Measurements from ENCODE around the gene GASK1B.

The GASK1B gene

DNA sequence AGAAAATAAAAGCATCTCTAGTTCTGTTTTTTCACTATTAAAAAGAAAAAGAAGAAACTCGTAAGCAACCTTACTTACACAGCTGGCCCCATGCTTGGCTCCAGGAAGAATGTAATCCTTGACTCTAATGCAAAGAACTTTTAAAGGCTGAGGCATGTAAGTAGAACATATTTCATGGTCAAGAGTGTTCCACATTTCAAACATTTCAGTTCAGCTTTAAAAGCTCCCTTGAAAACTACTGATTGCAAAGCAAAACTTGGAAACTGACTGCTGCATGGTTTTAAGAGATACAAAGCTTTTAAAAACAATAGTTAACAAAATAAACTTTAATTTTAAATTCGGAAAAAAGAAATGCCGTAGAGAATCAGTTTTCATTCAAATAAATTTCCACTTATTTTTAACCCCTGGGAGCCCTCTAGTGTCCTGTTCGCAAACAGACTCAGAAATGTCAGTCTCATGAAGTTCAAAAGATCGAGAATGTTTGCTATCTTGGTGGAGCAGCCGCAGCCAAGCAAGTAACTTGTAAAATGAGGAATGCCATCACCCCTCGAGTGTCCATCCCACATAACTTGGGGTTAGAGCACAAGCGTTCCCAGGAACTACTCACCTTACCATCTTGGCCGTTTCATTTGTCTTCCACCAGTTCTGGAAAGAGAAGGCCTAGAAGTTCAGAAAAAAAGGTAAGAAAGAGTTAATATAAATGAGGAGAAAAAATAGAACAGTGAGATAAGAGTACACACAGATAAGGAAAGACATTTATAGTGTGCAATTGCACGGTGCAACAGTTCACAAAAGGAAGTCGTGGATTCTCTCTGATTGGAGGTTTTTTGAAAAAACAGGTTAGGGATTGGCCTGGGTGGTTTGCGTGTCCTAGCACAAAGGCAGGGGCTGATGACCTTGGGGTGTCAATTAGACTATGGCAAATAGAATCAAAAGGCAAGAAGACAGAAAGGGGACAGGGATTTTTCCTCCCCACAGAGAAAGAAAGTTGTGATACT is at the start of gene GASK1B:
Gene GASK1B, minus strand, starts transcription at position 765 of the 998 bp plus-strand sequence. CDS start 1,650 bp downstream, outside the sequence.
- Mint-ChIP-seq H3K4me3 (no peak within 1 kb of the TSS), H3K27me3 (peaks cover 23% of the 10 kb centered on the region), H3K36me3 (no peaks in the 10 kb centered on the region), H3K4me1 (ENCODE audit: low read depth) (peaks cover 3% of the 10 kb centered on the region), H3K27ac (no peak within 1 kb of the TSS), H3K9me3 (ENCODE audit: low read depth) (no peaks in the 10 kb centered on the region)

GRCh38 chr4:158219623-158220022 is 46.8 kb upstream of the GASK1B start:
- no peaks in the 10 kb centered on the region for H3K9me3 Mint-ChIP-seq (ENCODE audit: low read depth)
- no peaks in the 10 kb centered on the region for H3K36me3 Mint-ChIP-seq
- H3K4me3 Mint-ChIP-seq: no peak overlapping the region
- H3K4me1 Mint-ChIP-seq (ENCODE audit: low read depth): no peaks in the 10 kb centered on the region
- peaks cover 5% of the 10 kb centered on the region for H3K27me3 Mint-ChIP-seq
- H3K27ac Mint-ChIP-seq: no peak overlapping the region

DNA sequence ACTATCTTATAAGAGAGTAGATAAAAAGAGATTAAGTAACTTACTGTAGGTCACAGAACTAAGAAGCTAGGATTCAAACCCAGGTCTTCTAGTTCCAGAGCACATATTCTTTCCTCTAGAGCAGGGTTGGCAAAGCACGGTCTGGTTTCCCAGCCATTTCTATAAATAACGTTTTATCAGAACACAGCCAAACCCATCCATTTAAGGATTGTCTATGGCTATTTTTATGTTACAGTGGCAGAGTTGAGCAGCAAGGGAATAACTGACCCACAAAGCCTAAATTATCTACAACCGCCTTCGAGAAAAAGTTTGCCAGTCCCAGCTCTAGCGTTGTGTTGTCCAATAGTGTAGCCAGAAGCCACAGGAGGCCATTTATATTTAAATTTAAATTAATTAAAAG is 44.9 kb upstream of the GASK1B start:
- Mint-ChIP-seq H3K27ac (no peak overlapping the region), H3K27me3 (peaks cover 10% of the 10 kb centered on the region), H3K9me3 (ENCODE audit: low read depth) (no peaks in the 10 kb centered on the region), H3K4me3 (no peak overlapping the region), H3K4me1 (ENCODE audit: low read depth) (no peaks in the 10 kb centered on the region), H3K36me3 (no peaks in the 10 kb centered on the region)

GRCh38 chr4:158214856-158215255 is 42.0 kb upstream of the GASK1B start:
- Mint-ChIP-seq H3K4me1 (ENCODE audit: low read depth) (peaks cover 12% of the 10 kb centered on the region), H3K9me3 (ENCODE audit: low read depth) (no peaks in the 10 kb centered on the region), H3K27ac (no peak overlapping the region), H3K27me3 (peaks cover 16% of the 10 kb centered on the region), H3K36me3 (no peaks in the 10 kb centered on the region), H3K4me3 (no peak overlapping the region)

- peaks cover 16% of the 10 kb centered on the region for H3K27me3 Mint-ChIP-seq
- no peaks in the 10 kb centered on the region for H3K36me3 Mint-ChIP-seq
- no peaks in the 10 kb centered on the region for H3K9me3 Mint-ChIP-seq (ENCODE audit: low read depth)
- H3K4me3 Mint-ChIP-seq: no peak overlapping the region
- peaks cover 16% of the 10 kb centered on the region for H3K4me1 Mint-ChIP-seq (ENCODE audit: low read depth)
- H3K27ac Mint-ChIP-seq: no peak overlapping the region
Measured at GRCh38 chr4:158213466-158213865, 40.6 kb upstream of the GASK1B start.

DNA sequence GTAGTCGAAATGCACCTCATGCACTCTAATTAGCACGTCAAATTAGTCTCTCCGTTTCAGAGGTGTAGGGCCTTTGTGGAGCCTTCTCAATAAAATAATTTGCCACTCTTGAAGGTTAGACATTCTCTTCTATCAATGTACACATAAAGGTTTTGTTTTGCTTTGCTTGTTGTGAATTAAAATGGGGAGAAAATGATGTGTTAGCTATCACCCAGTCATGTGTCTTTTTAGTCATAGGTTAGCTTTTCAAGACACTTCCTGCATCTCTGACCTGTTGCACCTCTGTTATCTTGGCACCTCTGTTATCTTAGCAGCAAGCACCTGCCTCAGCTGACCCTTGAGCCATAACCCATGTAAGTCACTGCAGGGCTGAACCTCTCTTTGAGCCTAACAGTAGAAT is 38.4 kb upstream of the GASK1B start:
- Mint-ChIP-seq H3K4me3 (peak overlapping the region; percentile 57), H3K27me3 (peaks cover 20% of the 10 kb centered on the region), H3K27ac (no peak overlapping the region), H3K36me3 (no peaks in the 10 kb centered on the region), H3K9me3 (ENCODE audit: low read depth) (peaks cover 5% of the 10 kb centered on the region), H3K4me1 (ENCODE audit: low read depth) (peaks cover 16% of the 10 kb centered on the region)

- Mint-ChIP-seq H3K9me3 (ENCODE audit: low read depth) (peaks cover 5% of the 10 kb centered on the region), H3K4me3 (peak within 1 kb of the TSS; percentile 84), H3K4me1 (ENCODE audit: low read depth) (peaks cover 16% of the 10 kb centered on the region), H3K36me3 (no peaks in the 10 kb centered on the region), H3K27me3 (peaks cover 17% of the 10 kb centered on the region), H3K27ac (no peak within 1 kb of the TSS)
Measured at GRCh38 chr4:158209825-158210807, 37.3 kb upstream of the GASK1B start, which contains the start of gene TMEM144. Gene TMEM144, plus strand, starts transcription at chr4:158210486. Its CDS starts 2,182 bp downstream, at chr4:158212668.

- Mint-ChIP-seq H3K27ac (no peak overlapping the region), H3K4me1 (ENCODE audit: low read depth) (peaks cover 16% of the 10 kb centered on the region), H3K36me3 (no peaks in the 10 kb centered on the region), H3K9me3 (ENCODE audit: low read depth) (peaks cover 5% of the 10 kb centered on the region), H3K27me3 (peaks cover 17% of the 10 kb centered on the region), H3K4me3 (no peak overlapping the region)
Measured at GRCh38 chr4:158208963-158209640, 36.3 kb upstream of the GASK1B start.

DNA sequence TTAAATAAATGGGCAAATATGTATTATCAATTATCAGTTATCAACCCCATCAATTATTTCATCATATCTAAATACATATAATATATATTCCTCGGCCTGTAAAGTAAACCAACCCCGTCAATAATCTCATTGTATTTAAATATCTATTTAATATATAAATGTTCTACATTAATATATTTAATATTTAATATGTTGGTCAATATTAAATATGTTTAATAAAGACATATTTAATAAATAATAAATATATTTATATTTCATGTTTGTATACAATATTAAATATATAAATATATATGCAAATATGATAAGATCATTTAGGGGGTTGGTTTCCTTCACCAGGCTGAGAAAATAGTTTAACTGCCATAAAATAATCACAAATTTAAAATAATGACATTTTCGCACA is 31.1 kb upstream of the GASK1B start:
- H3K4me3 Mint-ChIP-seq: no peak overlapping the region
- H3K9me3 Mint-ChIP-seq (ENCODE audit: low read depth): peaks cover 5% of the 10 kb centered on the region
- no peaks in the 10 kb centered on the region for H3K4me1 Mint-ChIP-seq (ENCODE audit: low read depth)
- no peak overlapping the region for H3K27ac Mint-ChIP-seq
- no peaks in the 10 kb centered on the region for H3K36me3 Mint-ChIP-seq
- peaks cover 6% of the 10 kb centered on the region for H3K27me3 Mint-ChIP-seq

GRCh38 chr4:158203436-158203835 is 30.6 kb upstream of the GASK1B start:
- Mint-ChIP-seq H3K9me3 (ENCODE audit: low read depth) (peaks cover 5% of the 10 kb centered on the region), H3K4me1 (ENCODE audit: low read depth) (no peaks in the 10 kb centered on the region), H3K27ac (no peak overlapping the region), H3K36me3 (no peaks in the 10 kb centered on the region), H3K27me3 (peaks cover 6% of the 10 kb centered on the region), H3K4me3 (no peak overlapping the region)

DNA sequence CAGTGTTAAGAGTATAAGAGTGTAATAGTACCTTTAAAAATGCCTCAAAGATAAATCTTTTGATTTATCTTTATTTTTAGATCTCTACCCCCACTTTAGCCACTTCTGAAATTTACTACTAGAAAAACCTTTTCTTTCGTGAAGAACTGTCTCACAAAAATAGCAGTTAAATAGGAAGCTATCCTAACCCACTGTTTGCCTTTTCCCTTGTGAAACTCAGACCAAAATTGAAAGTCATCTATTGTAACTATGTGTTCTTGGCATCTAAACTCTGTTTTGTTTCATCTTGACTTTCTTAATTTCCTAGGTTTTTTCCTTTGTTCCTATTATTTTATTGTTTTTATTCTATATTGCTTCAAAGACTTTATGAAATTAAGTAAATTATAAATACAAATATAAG is 29.7 kb upstream of the GASK1B start:
- Mint-ChIP-seq H3K27me3 (peaks cover 3% of the 10 kb centered on the region), H3K36me3 (no peaks in the 10 kb centered on the region), H3K9me3 (ENCODE audit: low read depth) (peaks cover 5% of the 10 kb centered on the region), H3K4me1 (ENCODE audit: low read depth) (no peaks in the 10 kb centered on the region), H3K4me3 (no peak overlapping the region), H3K27ac (no peak overlapping the region)

DNA sequence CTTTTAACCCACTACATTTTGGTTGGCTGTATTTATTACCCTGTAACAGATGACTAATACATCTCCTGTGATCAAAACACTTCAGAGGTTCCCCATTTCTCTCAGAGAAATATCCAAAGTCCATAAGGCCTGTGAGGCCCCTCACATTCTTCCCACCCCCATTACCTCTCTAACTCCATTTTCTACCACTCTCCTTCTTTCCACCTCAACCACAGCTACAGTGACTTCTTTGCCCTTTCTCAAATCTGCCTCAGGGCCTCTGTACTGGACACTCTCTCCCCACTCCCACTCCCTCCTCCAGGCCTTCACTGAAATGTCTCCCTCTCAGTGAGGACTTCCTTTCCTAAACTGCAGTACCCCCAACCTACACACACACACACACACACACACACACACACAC is 29.1 kb upstream of the GASK1B start:
- H3K4me3 Mint-ChIP-seq: no peak overlapping the region
- no peaks in the 10 kb centered on the region for H3K36me3 Mint-ChIP-seq
- no peak overlapping the region for H3K27ac Mint-ChIP-seq
- H3K27me3 Mint-ChIP-seq: peaks cover 3% of the 10 kb centered on the region
- peaks cover 5% of the 10 kb centered on the region for H3K9me3 Mint-ChIP-seq (ENCODE audit: low read depth)
- no peaks in the 10 kb centered on the region for H3K4me1 Mint-ChIP-seq (ENCODE audit: low read depth)

DNA sequence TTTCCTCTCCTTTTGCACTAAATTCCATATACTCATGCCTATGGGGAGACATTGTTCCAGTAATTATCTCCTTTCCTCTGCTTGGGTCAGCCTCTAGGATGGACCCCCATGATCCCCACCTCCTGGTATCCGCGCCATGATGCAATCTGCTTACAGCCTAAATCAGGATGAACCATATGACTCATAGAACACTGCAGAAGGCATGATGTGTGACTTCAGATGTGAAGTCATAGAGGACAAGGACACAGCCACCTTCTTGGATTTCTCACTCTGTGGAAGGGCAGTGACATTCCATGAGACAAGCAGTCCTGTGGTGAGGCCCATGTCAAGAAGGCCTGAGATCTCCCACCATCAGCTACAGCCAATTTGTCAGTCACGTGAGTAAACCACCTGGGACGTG is 28.5 kb upstream of the GASK1B start:
- Mint-ChIP-seq H3K4me1 (ENCODE audit: low read depth) (no peaks in the 10 kb centered on the region), H3K9me3 (ENCODE audit: low read depth) (peaks cover under 1% of the 10 kb centered on the region), H3K27ac (no peak overlapping the region), H3K36me3 (no peaks in the 10 kb centered on the region), H3K4me3 (no peak overlapping the region), H3K27me3 (peaks cover 3% of the 10 kb centered on the region)

DNA sequence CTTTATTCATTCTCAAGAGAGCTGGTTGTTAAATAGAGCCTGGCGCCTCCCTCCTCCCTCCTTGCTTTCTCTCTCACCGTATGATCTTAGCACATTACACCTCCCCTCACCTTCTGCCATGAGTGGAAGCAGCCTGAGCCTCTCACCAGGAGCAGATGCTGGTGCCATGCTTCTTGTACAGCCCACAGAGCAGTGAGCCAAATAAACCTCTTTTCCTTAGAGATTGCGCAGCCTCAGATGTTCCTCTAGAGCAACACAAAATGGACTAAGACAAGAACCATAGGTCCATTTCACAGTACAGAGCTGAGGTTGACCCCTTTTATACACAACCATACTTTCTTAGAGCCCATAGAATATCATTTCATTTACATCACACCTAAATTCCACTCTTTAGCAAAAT is 27.4 kb upstream of the GASK1B start:
- Mint-ChIP-seq H3K27ac (no peak overlapping the region), H3K27me3 (peaks cover 2% of the 10 kb centered on the region), H3K36me3 (no peaks in the 10 kb centered on the region), H3K4me1 (ENCODE audit: low read depth) (no peaks in the 10 kb centered on the region), H3K9me3 (ENCODE audit: low read depth) (no peaks in the 10 kb centered on the region), H3K4me3 (no peak overlapping the region)

Data from activated naive CD8-positive, alpha-beta T cell (primary cell).